ENCODE results near the gene DHRS4L2.
A peak's percentile ranks its signal among the peaks of the same experiment; 100 is the strongest.
"Not testable (repeated sequence)": the region's sequence is repeated elsewhere in the genome, so short reads cannot be mapped to it uniquely, and the experiment has no call there.

DHRS4L2 gene

GRCh38 chr14:24037658-24038037 lies 48.9 kb downstream of the DHRS4L2 start:
- H3K4me3 ChIP-seq (ENCODE audit: low read depth, low read length): no peak overlapping the region
- TF ChIP-seq, protein P1, sequence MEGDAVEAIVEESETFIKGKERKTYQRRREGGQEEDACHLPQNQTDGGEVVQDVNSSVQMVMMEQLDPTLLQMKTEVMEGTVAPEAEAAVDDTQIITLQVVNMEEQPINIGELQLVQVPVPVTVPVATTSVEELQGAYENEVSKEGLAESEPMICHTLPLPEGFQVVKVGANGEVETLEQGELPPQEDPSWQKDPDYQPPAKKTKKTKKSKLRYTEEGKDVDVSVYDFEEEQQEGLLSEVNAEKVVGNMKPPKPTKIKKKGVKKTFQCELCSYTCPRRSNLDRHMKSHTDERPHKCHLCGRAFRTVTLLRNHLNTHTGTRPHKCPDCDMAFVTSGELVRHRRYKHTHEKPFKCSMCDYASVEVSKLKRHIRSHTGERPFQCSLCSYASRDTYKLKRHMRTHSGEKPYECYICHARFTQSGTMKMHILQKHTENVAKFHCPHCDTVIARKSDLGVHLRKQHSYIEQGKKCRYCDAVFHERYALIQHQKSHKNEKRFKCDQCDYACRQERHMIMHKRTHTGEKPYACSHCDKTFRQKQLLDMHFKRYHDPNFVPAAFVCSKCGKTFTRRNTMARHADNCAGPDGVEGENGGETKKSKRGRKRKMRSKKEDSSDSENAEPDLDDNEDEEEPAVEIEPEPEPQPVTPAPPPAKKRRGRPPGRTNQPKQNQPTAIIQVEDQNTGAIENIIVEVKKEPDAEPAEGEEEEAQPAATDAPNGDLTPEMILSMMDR (IDR thresholded peaks at IDR 0.05; ENCODE audit: low read depth, low read length): no peak

DNA sequence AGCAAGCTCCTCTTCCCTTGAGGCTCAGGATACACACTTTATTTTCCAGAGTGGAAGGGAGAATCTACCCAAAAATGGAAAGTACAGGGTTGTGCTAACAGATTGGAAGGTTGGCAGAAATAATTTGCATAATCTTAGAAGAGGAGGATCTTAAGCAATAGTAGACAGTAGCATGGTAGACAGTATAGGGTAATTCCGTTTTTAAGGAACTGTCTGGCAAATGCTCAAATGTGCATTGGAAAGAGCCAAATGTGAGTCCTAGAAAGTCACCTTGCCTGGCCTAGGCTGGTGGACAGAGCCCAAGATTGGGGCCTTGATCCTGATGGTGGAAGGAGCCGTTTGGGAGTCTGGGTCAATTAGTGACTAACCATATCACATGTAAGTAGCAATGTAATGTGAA lies 50.0 kb downstream of the DHRS4L2 start:
- H3K4me3 ChIP-seq (ENCODE audit: low read depth, low read length): no peak overlapping the region
- TF ChIP-seq, protein P1 (IDR thresholded peaks at IDR 0.05; ENCODE audit: low read depth, low read length): no peak

DNA sequence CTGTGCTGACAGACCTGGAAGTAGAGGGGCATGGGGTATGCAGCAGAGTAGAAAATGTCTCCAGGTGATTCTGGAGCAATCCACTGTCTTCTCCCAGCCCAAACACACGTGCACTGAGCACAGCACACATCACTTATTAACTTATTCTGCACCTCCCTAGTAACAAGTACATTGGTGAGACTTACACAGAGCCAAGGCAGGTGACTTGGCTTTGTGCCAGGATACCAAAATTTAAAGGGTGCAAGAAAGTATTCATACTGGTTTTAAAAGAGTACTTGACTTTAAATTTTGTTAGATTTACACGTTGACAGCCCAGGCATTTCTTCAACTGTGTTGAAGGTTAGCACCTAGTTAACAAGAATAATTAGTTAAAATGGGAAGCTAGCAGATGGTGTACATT lies 52.0 kb downstream of the DHRS4L2 start:
- H3K4me3 ChIP-seq (ENCODE audit: low read depth, low read length): no peak overlapping the region
- TF ChIP-seq, protein P1 (IDR thresholded peaks at IDR 0.05; ENCODE audit: low read depth, low read length): no peak

DNA sequence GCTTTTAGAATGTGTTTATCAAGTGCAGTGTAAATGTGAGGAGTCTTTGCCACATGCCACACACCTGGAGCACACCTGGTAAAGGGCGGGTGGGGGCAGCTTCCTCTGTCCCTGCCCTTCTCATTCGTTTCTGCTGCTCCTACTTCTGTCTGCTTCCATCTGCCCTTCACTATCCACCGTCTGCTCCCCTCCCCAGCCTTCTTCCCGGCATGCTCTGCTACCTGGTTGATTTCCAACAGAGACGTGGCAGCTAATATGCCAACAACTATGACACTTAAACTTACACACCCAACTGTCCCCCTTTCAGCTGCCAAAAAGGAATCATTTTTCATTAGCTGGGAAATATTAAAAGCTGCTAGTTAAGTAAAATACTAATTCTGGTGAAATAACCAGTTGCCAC lies 54.0 kb downstream of the DHRS4L2 start:
- H3K4me3 ChIP-seq (ENCODE audit: low read depth, low read length): no peak overlapping the region
- TF ChIP-seq, protein P1 (IDR thresholded peaks at IDR 0.05; ENCODE audit: low read depth, low read length): no peak

- H3K4me3 ChIP-seq (ENCODE audit: low read depth, low read length): not testable (repeated sequence)
These were observed 60.3 kb downstream of the DHRS4L2 start for GRCh38 chr14:24049002-24049401.

- H3K4me3 ChIP-seq (ENCODE audit: low read depth, low read length): not testable (repeated sequence)
These were observed 62.0 kb downstream of the DHRS4L2 start for GRCh38 chr14:24050753-24051152.

- H3K4me3 ChIP-seq (ENCODE audit: low read depth, low read length): peak overlapping the region; percentile 53
- TF ChIP-seq, protein P1 (IDR thresholded peaks at IDR 0.05; ENCODE audit: low read depth, low read length): no peak
These were observed 62.6 kb downstream of the DHRS4L2 start for GRCh38 chr14:24051176-24051788.

DNA sequence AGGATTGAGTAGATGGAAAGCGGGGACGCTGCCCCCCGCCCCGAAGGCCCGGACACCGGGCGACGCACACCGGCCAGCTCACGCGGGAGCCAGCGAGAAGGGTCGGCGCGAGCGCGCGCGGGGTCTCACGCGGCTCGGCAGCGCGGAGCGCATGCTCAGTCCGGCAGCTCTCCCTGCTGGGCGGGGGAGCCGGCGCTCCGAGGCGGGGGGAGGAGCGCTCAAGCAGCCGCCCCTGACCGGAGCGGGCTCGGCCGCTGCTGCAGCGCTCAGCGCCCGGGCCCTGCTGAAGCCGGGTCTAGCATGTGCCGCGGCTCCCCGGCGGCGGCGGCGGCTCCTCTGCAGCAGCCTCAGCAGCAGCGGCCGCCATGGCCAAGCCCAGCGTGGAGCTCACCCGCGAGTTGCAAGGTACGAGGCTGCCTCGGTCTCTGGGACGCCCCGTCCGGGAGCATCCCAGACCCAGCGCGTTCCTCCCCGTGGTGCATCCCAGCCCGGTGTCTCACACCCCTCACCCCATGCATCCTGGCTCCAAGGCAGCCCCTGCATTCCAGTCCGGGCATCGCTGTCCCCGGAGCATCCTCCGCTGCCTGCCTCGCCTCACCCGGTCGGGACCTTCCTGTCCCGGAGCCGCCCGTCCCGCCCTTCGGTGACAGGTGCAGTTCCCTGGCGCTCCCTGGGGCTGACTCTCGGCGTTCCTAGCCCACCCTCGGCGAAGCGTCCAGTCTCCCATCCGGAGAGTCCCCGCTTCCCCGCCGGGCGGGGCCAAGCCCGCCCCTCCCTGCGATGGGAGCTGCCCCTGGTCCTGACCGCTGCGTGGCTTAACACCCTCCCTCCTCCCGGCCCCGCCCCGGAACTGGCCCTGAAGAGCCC lies 63.3 kb downstream of the DHRS4L2 start, which contains the start of gene CARMIL3:
Gene CARMIL3, plus strand, starts transcription at position 221 of the 867 bp plus-strand sequence. Its CDS starts 145 bp downstream, at position 366.
- TF ChIP-seq, protein P1 (IDR thresholded peaks at IDR 0.05; ENCODE audit: low read depth, low read length): no peak
- peak within 1 kb of the TSS; percentile 53 for H3K4me3 ChIP-seq (ENCODE audit: low read depth, low read length)
